HepG2 (cell line): ENCODE measurements around the gene CHMP1A. TPM values are rescaled to one million over a fixed set of nuclear protein-coding genes. Genes with fewer than 3 reads are reported as not detected.

Experiments
- ATAC-seq: fragments of 200-7000 bp; cut with Tn5 transposase; 3 replicates; pipeline ENCODE4 v1.9.1; 2020; ENCODE audit warnings: mild to moderate bottlenecking, moderate library complexity
- BruUV-seq: library from RNA; stranded (reverse); fragments of 400-500 nt; replicated peaks from 2 replicates; lab custom pipeline; 2021; lab: Mats Ljungman, UMichigan
- CTCF ChIA-PET: fragments of 300-600 bp; formaldehyde crosslinking; extraction: SDS; loops from one replicate; lab custom pipeline; 2021; ENCODE audit warnings: low total read pairs, inconsistent platforms, low intra/inter-chr PET ratio; lab: Yijun Ruan, JAX
- POLR2A ChIA-PET: fragments of 350-600 bp; sonication (Branson Sonifier 250); formaldehyde crosslinking; loops from one replicate; lab custom pipeline; 2020; ENCODE audit warnings: antibody characterized with exemption, inconsistent platforms; lab: Yijun Ruan, JAX
- DNase-seq: peaks from one replicate; pipeline ENCODE4 v3.0.0-alpha.2; 2015; ENCODE audit warnings: low spot score
- FAIRE-seq: peaks from 3 replicates; lab custom pipeline; 2011; peaks lifted over from hg19 to GRCh38; lab: Jason Lieb, UNC
- H2AFZ ChIP-seq: one replicate; pipeline ENCODE4 v1.6.1; 2011; ENCODE audit warnings: low read length, inconsistent platforms
- H3K27ac ChIP-seq: fragments of 300-600 bp; 3 replicates; pipeline ENCODE4 v1.8.0; 2011; ENCODE audit warnings: mixed run types, mild to moderate bottlenecking, mixed read lengths, low read length, inconsistent platforms; ENCODE audit not compliant: insufficient read depth; ENCODE audit errors: extremely low read length
- H3K27me3 ChIP-seq, 2 experiments: fragments of 200-600 bp in 1 of 2; 2 replicates in 1 of 2; 3 replicates in 1 of 2; pipeline versions ENCODE4 v1.6.0 to v1.8.0; 2011; ENCODE audit warnings: low read length in 2 of 2, mild to moderate bottlenecking in 2 of 2, moderate library complexity in 2 of 2, inconsistent platforms in 1 of 2; ENCODE audit not compliant: insufficient read depth in 2 of 2, control insufficient read depth in 1 of 2
- H3K36me3 ChIP-seq, 2 experiments: fragments of 200-600 bp in 1 of 2; replicated peaks in 1 of 2; 2 replicates in 1 of 2; 3 replicates in 1 of 2; pipeline versions ENCODE4 v1.5.1 to v1.8.0; 2011; ENCODE audit warnings: low read length in 2 of 2, inconsistent platforms in 1 of 2; ENCODE audit not compliant: insufficient read depth in 2 of 2, control insufficient read depth in 1 of 2
- H3K4me1 ChIP-seq: 2 replicates; pipeline ENCODE4 v1.5.1; 2012; ENCODE audit warnings: low read length, inconsistent platforms; ENCODE audit not compliant: insufficient read depth
- H3K4me2 ChIP-seq: 2 replicates; pipeline ENCODE4 v1.6.0; 2011; ENCODE audit warnings: low read depth, low read length, inconsistent platforms
- H3K4me3 ChIP-seq, 3 experiments: fragments of 200-600 bp in 1 of 3; sonication (generic), shearing (Covaris generic) in 1 of 3; replicated peaks in 1 of 3; 2 replicates each; pipeline ENCODE4 v1.5.1; 2011 to 2016; ENCODE audit warnings: low read length in 3 of 3, inconsistent platforms in 2 of 3, low read depth in 2 of 3, mild to moderate bottlenecking in 2 of 3, control low read depth in 1 of 3, mixed read lengths in 1 of 3; ENCODE audit not compliant: insufficient read depth in 1 of 3
- H3K79me2 ChIP-seq: one replicate; pipeline ENCODE4 v1.6.1; 2011; ENCODE audit warnings: low read length, inconsistent platforms; ENCODE audit not compliant: insufficient read depth
- H3K9ac ChIP-seq: 2 replicates; pipeline ENCODE4 v1.6.0; 2011; ENCODE audit warnings: mild to moderate bottlenecking, low read depth, low read length, inconsistent platforms; ENCODE audit not compliant: insufficient read depth
- H3K9me3 ChIP-seq: 2 replicates; pipeline ENCODE4 v1.5.1; 2012; ENCODE audit warnings: mild to moderate bottlenecking, low read length
- H4K20me1 ChIP-seq: 2 replicates; pipeline ENCODE4 v1.6.0; 2011; ENCODE audit warnings: inconsistent platforms, mild to moderate bottlenecking, low read length, moderate library complexity; ENCODE audit not compliant: insufficient read depth
- GTF3A ChIP-seq: sonication (generic); formaldehyde crosslinking; conservative IDR thresholded peaks from 2 replicates; pipeline ENCODE4 v1.4.0; 2020; ENCODE audit warnings: mild to moderate bottlenecking, missing genetic modification reagents
- IRF9 ChIP-seq: sonication (generic); formaldehyde crosslinking; IDR thresholded peaks from 2 replicates; pipeline ENCODE4 v1.8.0; 2022; ENCODE audit warnings: missing genetic modification reagents, mild to moderate bottlenecking, borderline replicate concordance
- RERE ChIP-seq: IDR thresholded peaks from 2 replicates; pipeline ENCODE4 v1.6.1; 2016; ENCODE audit warnings: low read depth, missing genetic modification reagents, missing compliant biosample characterization
- ZBTB20 ChIP-seq: sonication (generic); formaldehyde crosslinking; IDR thresholded peaks from 2 replicates; pipeline ENCODE4 v1.8.1; 2023; ENCODE audit warnings: missing genetic modification reagents, low read depth, mild to moderate bottlenecking, borderline replicate concordance
- ZGPAT ChIP-seq: IDR thresholded peaks from 2 replicates; pipeline ENCODE4 v1.6.1; 2016; ENCODE audit warnings: mild to moderate bottlenecking
- ZNF20 ChIP-seq: sonication (generic); formaldehyde crosslinking; IDR thresholded peaks from 2 replicates; pipeline ENCODE4 v1.4.0; 2020; ENCODE audit warnings: mild to moderate bottlenecking, moderate library complexity, missing genetic modification reagents
- ZNF280D ChIP-seq: sonication (generic); formaldehyde crosslinking; IDR thresholded peaks from 2 replicates; pipeline ENCODE4 v1.5.1; 2020; ENCODE audit warnings: mild to moderate bottlenecking, missing genetic modification reagents
- ZNF292 ChIP-seq: sonication (generic); formaldehyde crosslinking; IDR thresholded peaks from 2 replicates; pipeline ENCODE4 v1.8.1; 2022; ENCODE audit warnings: mild to moderate bottlenecking, low read depth, missing genetic modification reagents, borderline replicate concordance
- ZNF784 ChIP-seq: sonication (generic); formaldehyde crosslinking; IDR thresholded peaks from 2 replicates; pipeline ENCODE4 v1.5.1; 2020; ENCODE audit warnings: missing genetic modification reagents, mild to moderate bottlenecking, borderline replicate concordance
- ZSCAN25 ChIP-seq: sonication (generic); formaldehyde crosslinking; IDR thresholded peaks from 2 replicates; pipeline ENCODE4 v1.8.0; 2022; ENCODE audit warnings: mild to moderate bottlenecking, missing genetic modification reagents
- WGBS: methylation state at CpG from one replicate; pipeline ENCODE4 v1.1.6; 2017; ENCODE audit warnings: low lambda C conversion rate; 5-methylcytosine and 5-hydroxymethylcytosine counted together
- in situ Hi-C: cut with HindIII; loops from 2 replicates; pipeline ENCODE4 v1.10.0; 2017; ENCODE audit warnings: low pct_unique_long_range_greater_than_20kb; ENCODE audit not compliant: extremely low pct_ligation_motif_present
- intact Hi-C: fragments of 100-400 bp; cut with micrococcal nuclease; formaldehyde crosslinking; loops from one replicate; pipeline ENCODE4 v1.10.0; 2022; ENCODE audit not compliant: unreplicated experiment
- polyA plus RNA-seq, 8 experiments: library from polyadenylated mRNA; depleted of rRNA in 3 of 8; stranded (reverse) in 7 of 8; unstranded in 1 of 8; fragments of >200 nt; fragmentation: Illumina TruSeq in 4 of 8; extraction: Trizol in 4 of 8; gene quantifications; 2 replicates each; pipeline versions ENCODE4 v1.2.1 to v1.2.3, GENCODE V29; 2011 to 2016; ENCODE audit warnings: low read depth in 4 of 8, missing spikeins in 1 of 8, mixed read lengths in 1 of 8; ENCODE audit not compliant: insufficient read depth in 1 of 8
- total RNA-seq, 5 experiments: library from RNA; depleted of rRNA; stranded (reverse); fragments of >200 nt; fragmentation: Illumina TruSeq; extraction: Trizol; gene quantifications; 2 replicates each; pipeline ENCODE4 v1.2.3, GENCODE V29; 2016; ENCODE audit warnings: low read depth in 1 of 5

The CHMP1A gene
- total and polyA plus RNA-seq, 2 of the 13 experiments (the other 11 are each of a cell fraction or from before 2014, with no cell fraction given) = 69.4 to 73.3 TPM

- Histone ChIP-seq H3K27me3 (peaks cover 7 to 33% of the 10 kb centered on the region in 2 experiments), H3K4me3 (no peak overlapping the region), H3K79me2 (no peaks in the 10 kb centered on the region), H3K27ac (no peak overlapping the region), H3K4me2 (no peak overlapping the region), H3K36me3 (no peaks in the 10 kb centered on the region), H3K9ac (no peak overlapping the region), H4K20me1 (no peaks in the 10 kb centered on the region), H2AFZ (no peak overlapping the region), H3K9me3 (no peaks in the 10 kb centered on the region), H3K4me1 (peaks cover 31% of the 10 kb centered on the region)
- TF ChIP-seq GTF3A (CRISPR knock-in tag) = no peak
- no peak for TF ChIP-seq ZGPAT
- TF ChIP-seq ZBTB20 (CRISPR knock-in tag) = no peak
- no peak for TF ChIP-seq ZNF784
- TF ChIP-seq ZSCAN25 (CRISPR knock-in tag) = no peak
- TF ChIP-seq ZNF280D (CRISPR knock-in tag) = no peak
- no peak for TF ChIP-seq ZNF292
- no peak for TF ChIP-seq RERE
- TF ChIP-seq ZNF20 (CRISPR knock-in tag) = no peak
- no peak for TF ChIP-seq IRF9 (CRISPR knock-in tag)
- WGBS = 53% methylated on average over 9 of the region's 9 CpGs
- DNase-seq = no peak
- no TSS peak for BruUV-seq
- POLR2A ChIA-PET = no interaction called here
- CTCF ChIA-PET = no interaction called here
- intact Hi-C loops = no loop called here
- FAIRE-seq = no peak
- ATAC-seq = no peak
- in situ Hi-C loops = no loop called here
Measured at GRCh38 chr16:89607453-89607852, 50.1 kb downstream of the CHMP1A start.
